Nephron (organoid): ENCODE measurements around the gene STK4.

Source experiments
- H3K27ac Mint-ChIP-seq, 3 experiments: 2 replicates each; pipeline ENCODE4 v1.8.0; 2020; ENCODE audit warnings: mixed read lengths in 3 of 3, mild to moderate bottlenecking in 2 of 3, moderate library complexity in 1 of 3
- H3K27me3 Mint-ChIP-seq: 2 replicates; pipeline ENCODE4 v1.8.0; 2021; ENCODE audit warnings: low read depth, mild to moderate bottlenecking, moderate library complexity, mixed read lengths
- H3K36me3 Mint-ChIP-seq: 2 replicates; pipeline ENCODE4 v1.8.0; 2020; ENCODE audit warnings: low read depth, mixed read lengths
- H3K4me1 Mint-ChIP-seq: 2 replicates; pipeline ENCODE4 v1.8.0; 2020; ENCODE audit warnings: mixed read lengths
- H3K4me3 Mint-ChIP-seq, 3 experiments: 2 replicates each; pipeline ENCODE4 v1.8.0; 2020; ENCODE audit warnings: mild to moderate bottlenecking in 3 of 3, mixed read lengths in 3 of 3, moderate library complexity in 2 of 3
- H3K9me3 Mint-ChIP-seq: 2 replicates; pipeline ENCODE4 v1.8.0; 2020; ENCODE audit warnings: mixed read lengths
- CTCF ChIP-seq, 3 experiments: fragments of 200-600 bp; sonication (generic); IDR thresholded peaks; one replicate each; pipeline ENCODE4 v1.5.0; 2021; ENCODE audit warnings: antibody characterized with exemption in 3 of 3; ENCODE audit not compliant: unreplicated experiment in 3 of 3

The STK4 gene

DNA sequence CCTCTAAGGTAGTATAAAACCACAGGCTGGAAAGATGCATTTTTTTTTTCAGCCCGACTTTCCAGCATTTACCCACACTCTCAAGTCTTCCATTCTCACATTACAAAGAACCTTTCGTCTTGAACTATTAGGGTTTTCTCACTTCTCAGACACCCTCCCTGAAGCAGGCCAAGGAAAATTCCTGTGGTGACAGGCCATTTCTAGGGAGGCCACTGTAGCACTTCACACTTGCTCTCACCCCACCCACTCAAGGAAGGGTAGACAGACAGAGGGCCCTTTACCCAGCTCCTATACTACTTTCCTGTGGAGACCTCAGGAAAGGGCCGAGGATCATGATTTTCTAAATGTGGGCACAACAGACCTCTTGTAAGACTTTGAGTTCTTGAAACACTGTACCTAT is 106.9 kb downstream of the STK4 start:
- no peak overlapping the region for H3K27ac Mint-ChIP-seq
- no peaks in the 10 kb centered on the region for H3K27me3 Mint-ChIP-seq
- H3K4me3 Mint-ChIP-seq: no peak overlapping the region
- H3K9me3 Mint-ChIP-seq: no peaks in the 10 kb centered on the region
- peaks cover 23% of the 10 kb centered on the region for H3K36me3 Mint-ChIP-seq
- TF ChIP-seq CTCF (IDR thresholded peaks at IDR 0.05; ENCODE audit: unreplicated experiment in 3 of 3): no peak
- no peaks in the 10 kb centered on the region for H3K4me1 Mint-ChIP-seq

GRCh38 chr20:45077559-45077958 is 111.2 kb downstream of the STK4 start:
- Mint-ChIP-seq H3K36me3 (peaks cover 41% of the 10 kb centered on the region), H3K4me3 (no peak overlapping the region), H3K27me3 (no peaks in the 10 kb centered on the region), H3K27ac (no peak overlapping the region), H3K4me1 (no peaks in the 10 kb centered on the region), H3K9me3 (peaks cover 10% of the 10 kb centered on the region)
- TF ChIP-seq CTCF (IDR thresholded peaks at IDR 0.05; ENCODE audit: unreplicated experiment in 3 of 3): no peak

DNA sequence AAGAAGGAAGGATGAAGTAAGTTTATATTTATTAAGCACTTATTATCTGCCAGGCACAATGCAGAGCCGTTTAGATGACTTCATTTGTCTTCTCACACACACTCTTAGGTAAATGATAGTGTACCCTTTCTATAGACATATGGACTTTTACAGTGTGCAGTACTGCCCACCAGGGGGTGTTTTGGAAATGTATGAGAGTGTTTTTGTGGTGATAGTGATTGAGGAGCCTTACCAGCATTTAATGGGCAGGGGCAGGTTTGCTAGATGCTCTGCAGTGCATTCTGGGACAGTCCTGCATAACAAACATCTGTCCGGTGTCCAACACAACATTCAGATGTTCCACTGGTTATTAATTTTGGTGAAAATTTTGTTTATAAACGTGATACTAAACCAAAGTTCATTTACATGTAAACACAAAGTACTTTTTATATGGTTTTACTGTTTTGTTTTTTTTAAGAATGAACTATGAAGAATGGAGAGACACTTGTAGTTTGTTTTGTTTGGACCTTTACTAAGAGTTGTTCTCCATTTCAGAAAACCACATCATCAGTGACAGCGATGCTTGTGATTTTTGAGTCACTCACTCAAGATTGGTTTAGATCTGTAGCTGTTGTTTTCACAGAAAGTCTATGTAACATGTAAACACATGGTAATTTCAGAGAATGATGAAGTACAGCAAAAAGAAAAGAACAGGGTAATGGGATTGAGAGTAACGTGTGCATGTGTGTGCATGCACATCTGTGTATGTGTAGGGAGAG is 114.7 kb downstream of the STK4 start:
- no peaks in the 10 kb centered on the region for H3K4me1 Mint-ChIP-seq
- no peak overlapping the region for H3K4me3 Mint-ChIP-seq
- peak; percentile 24 to 32 (median 25) for TF ChIP-seq CTCF (IDR thresholded peaks at IDR 0.05; ENCODE audit: unreplicated experiment in 3 of 3)
- H3K27me3 Mint-ChIP-seq: no peaks in the 10 kb centered on the region
- peaks cover 57% of the 10 kb centered on the region for H3K36me3 Mint-ChIP-seq
- H3K27ac Mint-ChIP-seq: no peak overlapping the region
- peaks cover 18% of the 10 kb centered on the region for H3K9me3 Mint-ChIP-seq

DNA sequence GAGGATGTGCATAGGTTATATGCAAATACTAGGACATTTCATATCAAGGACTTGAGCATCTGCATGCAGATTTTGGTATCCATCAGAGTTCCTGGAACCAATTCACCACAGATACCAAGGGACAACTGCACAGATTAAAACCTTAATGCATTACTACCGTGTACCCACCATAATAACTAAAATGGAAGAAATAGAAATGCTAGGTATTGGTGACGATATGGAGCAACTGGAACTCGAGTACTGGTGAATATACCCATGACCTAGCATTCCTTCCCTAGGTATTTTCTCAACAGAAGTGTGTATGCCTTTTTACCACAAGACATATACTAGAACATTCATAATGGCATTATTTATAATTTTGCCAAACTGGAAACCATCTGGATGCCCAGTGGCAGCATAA is 116.2 kb downstream of the STK4 start:
- Mint-ChIP-seq H3K4me3 (no peak overlapping the region), H3K4me1 (peaks cover 4% of the 10 kb centered on the region), H3K27ac (no peak overlapping the region), H3K9me3 (peaks cover 18% of the 10 kb centered on the region), H3K27me3 (no peaks in the 10 kb centered on the region), H3K36me3 (peaks cover 52% of the 10 kb centered on the region)
- TF ChIP-seq CTCF (IDR thresholded peaks at IDR 0.05; ENCODE audit: unreplicated experiment in 3 of 3): no peak

GRCh38 chr20:45083127-45083526 is 116.8 kb downstream of the STK4 start:
- no peak for TF ChIP-seq CTCF (IDR thresholded peaks at IDR 0.05; ENCODE audit: unreplicated experiment in 3 of 3)
- Mint-ChIP-seq H3K27me3 (no peaks in the 10 kb centered on the region), H3K4me1 (peaks cover 10% of the 10 kb centered on the region), H3K4me3 (no peak overlapping the region), H3K36me3 (peaks cover 52% of the 10 kb centered on the region), H3K27ac (no peak overlapping the region), H3K9me3 (peaks cover 18% of the 10 kb centered on the region)

DNA sequence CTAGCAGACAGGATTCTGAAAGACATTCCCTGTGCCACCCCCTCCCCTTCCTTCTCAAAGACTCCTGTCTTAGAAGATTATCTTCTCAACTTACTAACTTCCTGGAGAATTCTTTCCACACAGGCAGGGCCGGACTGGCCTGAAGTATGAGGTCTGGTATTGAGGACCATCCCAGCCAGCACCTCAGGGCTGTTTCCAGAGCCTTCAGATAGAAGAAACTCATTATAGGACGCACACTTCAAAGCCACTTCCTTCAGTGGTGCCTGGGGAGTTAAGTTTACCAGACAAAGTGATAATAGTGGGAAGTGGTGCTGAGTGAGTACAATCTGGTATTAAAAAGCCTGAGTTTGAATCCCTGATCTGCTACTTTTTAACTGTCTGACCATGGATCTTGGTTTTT is 119.0 kb downstream of the STK4 start:
- no peaks in the 10 kb centered on the region for H3K27me3 Mint-ChIP-seq
- peaks cover 17% of the 10 kb centered on the region for H3K4me1 Mint-ChIP-seq
- peaks cover 45% of the 10 kb centered on the region for H3K36me3 Mint-ChIP-seq
- H3K4me3 Mint-ChIP-seq: no peak overlapping the region
- no peak for TF ChIP-seq CTCF (IDR thresholded peaks at IDR 0.05; ENCODE audit: unreplicated experiment in 3 of 3)
- H3K9me3 Mint-ChIP-seq: peaks cover 18% of the 10 kb centered on the region
- H3K27ac Mint-ChIP-seq: no peak overlapping the region
